Measurements from ENCODE around the gene DNAAF5. TPM values are rescaled to one million over a fixed set of nuclear protein-coding genes. Genes with fewer than 3 reads are reported as not detected.
"Not testable (repeated sequence)": the region's sequence is repeated elsewhere in the genome, so short reads cannot be mapped to it uniquely, and the experiment has no call there.

Gene DNAAF5
- total RNA-seq, 1 donor from 2014 or later: 12.1 TPM

GRCh38 chr7:746155-747061 lies 19.9 kb downstream of the DNAAF5 start:
- DNase-seq (ENCODE audit: low read depth in 2 of 2): no peak

GRCh38 chr7:747186-747585 lies 20.7 kb downstream of the DNAAF5 start:
- no peak for DNase-seq (ENCODE audit: low read depth in 2 of 2)

- no peak for DNase-seq (ENCODE audit: low read depth in 2 of 2)
Measured at GRCh38 chr7:748446-748845, 21.9 kb downstream of the DNAAF5 start.

GRCh38 chr7:749140-749551 lies 22.6 kb downstream of the DNAAF5 start:
- DNase-seq (ENCODE audit: low read depth in 2 of 2): no peak

- DNase-seq (ENCODE audit: low read depth in 2 of 2): no peak
Measured at GRCh38 chr7:750111-750905, 23.8 kb downstream of the DNAAF5 start.

GRCh38 chr7:751826-752225 lies 25.3 kb downstream of the DNAAF5 start:
- DNase-seq (ENCODE audit: low read depth in 2 of 2): no peak

- DNase-seq (ENCODE audit: low read depth in 2 of 2): not testable (repeated sequence)
Measured at GRCh38 chr7:752256-752655, 25.8 kb downstream of the DNAAF5 start.

GRCh38 chr7:753190-753589 lies 26.7 kb downstream of the DNAAF5 start:
- no peak for DNase-seq (ENCODE audit: low read depth in 2 of 2)

GRCh38 chr7:754531-755412 lies 28.3 kb downstream of the DNAAF5 start:
- DNase-seq (ENCODE audit: low read depth in 2 of 2): no peak

- no peak for DNase-seq (ENCODE audit: low read depth in 2 of 2)
Measured at GRCh38 chr7:755413-755805, 28.9 kb downstream of the DNAAF5 start.

- DNase-seq (ENCODE audit: low read depth in 2 of 2): no peak
Measured at GRCh38 chr7:756231-756927, 29.9 kb downstream of the DNAAF5 start.

- DNase-seq (ENCODE audit: low read depth in 2 of 2): no peak
Measured at GRCh38 chr7:756928-757560, 30.5 kb downstream of the DNAAF5 start.

GRCh38 chr7:757741-758163 lies 31.3 kb downstream of the DNAAF5 start:
- DNase-seq (ENCODE audit: low read depth in 2 of 2): no peak

- DNase-seq (ENCODE audit: low read depth in 2 of 2): no peak
Measured at GRCh38 chr7:759569-759968, 33.1 kb downstream of the DNAAF5 start.

- no peak for DNase-seq (ENCODE audit: low read depth in 2 of 2)
Measured at GRCh38 chr7:760006-760405, 33.5 kb downstream of the DNAAF5 start.

GRCh38 chr7:761101-761500 lies 34.6 kb downstream of the DNAAF5 start:
- no peak for DNase-seq (ENCODE audit: low read depth in 2 of 2)

GRCh38 chr7:761631-762030 lies 35.1 kb downstream of the DNAAF5 start:
- no peak for DNase-seq (ENCODE audit: low read depth in 2 of 2)

- no peak for DNase-seq (ENCODE audit: low read depth in 2 of 2)
Measured at GRCh38 chr7:762885-763284, 36.4 kb downstream of the DNAAF5 start.

GRCh38 chr7:763762-764161 lies 37.3 kb downstream of the DNAAF5 start:
- no peak for DNase-seq (ENCODE audit: low read depth in 2 of 2)

- DNase-seq (ENCODE audit: low read depth in 2 of 2): no peak
Measured at GRCh38 chr7:765383-765782, 38.9 kb downstream of the DNAAF5 start.

- peak in 1 of 2 donors; percentile 83 for DNase-seq (ENCODE audit: low read depth in 2 of 2)
Measured at GRCh38 chr7:767580-767940, 41.1 kb downstream of the DNAAF5 start.

Data from lung microvascular endothelial cell (primary cell).